GM12801 (cell line): ENCODE measurements around the gene EGF.

Experiments used
- TF ChIP-seq, protein P1 (sequence below): IDR thresholded peaks from one replicate; pipeline ENCODE4 v1.5.1; 2011; ENCODE audit warnings: control low read depth; ENCODE audit not compliant: insufficient read length; ENCODE audit errors: extremely low read depth

The EGF gene

DNA sequence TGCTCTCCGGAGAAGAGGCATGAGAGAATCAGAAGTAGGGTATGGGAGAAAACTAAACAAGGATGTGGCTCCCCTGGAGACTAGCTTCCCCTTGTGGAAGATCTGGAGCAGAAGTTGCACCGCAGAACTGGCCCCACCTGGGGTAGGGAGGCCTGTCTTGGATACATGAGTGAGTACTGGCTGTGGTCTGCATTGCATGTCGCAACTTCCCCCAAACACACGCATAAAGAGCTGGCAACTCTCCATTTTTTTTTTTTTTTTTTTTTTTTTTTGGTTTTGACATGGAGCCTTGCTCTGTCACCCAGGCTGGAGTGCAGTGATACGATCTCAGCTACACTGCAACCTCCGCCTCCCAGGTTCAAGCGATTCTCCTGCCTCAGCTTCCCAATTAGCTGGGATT is 119.9 kb downstream of the EGF start:
- TF ChIP-seq, protein P1, sequence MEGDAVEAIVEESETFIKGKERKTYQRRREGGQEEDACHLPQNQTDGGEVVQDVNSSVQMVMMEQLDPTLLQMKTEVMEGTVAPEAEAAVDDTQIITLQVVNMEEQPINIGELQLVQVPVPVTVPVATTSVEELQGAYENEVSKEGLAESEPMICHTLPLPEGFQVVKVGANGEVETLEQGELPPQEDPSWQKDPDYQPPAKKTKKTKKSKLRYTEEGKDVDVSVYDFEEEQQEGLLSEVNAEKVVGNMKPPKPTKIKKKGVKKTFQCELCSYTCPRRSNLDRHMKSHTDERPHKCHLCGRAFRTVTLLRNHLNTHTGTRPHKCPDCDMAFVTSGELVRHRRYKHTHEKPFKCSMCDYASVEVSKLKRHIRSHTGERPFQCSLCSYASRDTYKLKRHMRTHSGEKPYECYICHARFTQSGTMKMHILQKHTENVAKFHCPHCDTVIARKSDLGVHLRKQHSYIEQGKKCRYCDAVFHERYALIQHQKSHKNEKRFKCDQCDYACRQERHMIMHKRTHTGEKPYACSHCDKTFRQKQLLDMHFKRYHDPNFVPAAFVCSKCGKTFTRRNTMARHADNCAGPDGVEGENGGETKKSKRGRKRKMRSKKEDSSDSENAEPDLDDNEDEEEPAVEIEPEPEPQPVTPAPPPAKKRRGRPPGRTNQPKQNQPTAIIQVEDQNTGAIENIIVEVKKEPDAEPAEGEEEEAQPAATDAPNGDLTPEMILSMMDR: no peak

GRCh38 chr4:110033355-110034025 is 120.8 kb downstream of the EGF start:
- TF ChIP-seq, protein P1: no peak

DNA sequence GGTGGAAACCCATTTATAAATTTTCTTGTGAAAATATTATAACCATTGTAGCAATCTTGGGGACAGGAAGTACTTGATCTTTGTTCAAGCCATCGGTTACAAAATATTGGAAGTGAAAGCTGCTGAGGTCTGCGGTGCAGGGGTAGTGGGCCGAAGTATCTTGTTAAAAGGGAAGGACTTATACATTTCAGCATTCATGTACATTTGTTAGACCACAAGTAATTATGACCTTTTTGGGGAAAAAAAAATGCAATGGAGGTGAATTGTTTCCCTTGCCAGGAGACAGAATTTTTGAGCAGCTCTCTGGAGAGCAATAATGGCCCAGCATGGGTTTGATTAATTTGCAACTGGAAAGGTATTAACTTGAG is 121.3 kb downstream of the EGF start:
- TF ChIP-seq, protein P1: no peak

DNA sequence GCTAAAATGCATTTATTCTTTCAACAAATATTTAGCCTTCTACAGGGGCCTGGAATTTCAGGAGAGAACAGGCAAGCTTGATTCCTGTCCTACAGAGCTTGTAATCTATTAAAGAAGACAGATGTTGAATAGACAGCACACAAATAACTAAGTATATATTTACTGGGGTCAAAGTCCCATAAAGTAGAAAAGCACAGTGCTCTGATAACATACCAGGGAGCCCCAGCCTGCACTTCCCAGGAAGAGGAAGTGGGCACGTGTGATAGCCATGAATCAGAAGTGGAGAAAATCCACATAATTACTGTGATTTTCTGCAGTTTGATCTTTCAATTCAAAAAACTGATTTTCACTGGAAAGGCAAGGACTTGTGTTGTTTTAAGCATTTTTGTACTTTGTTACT is 129.1 kb downstream of the EGF start:
- TF ChIP-seq, protein P1: no peak

GRCh38 chr4:110042545-110043517 is 130.1 kb downstream of the EGF start:
- TF ChIP-seq, protein P1: no peak

DNA sequence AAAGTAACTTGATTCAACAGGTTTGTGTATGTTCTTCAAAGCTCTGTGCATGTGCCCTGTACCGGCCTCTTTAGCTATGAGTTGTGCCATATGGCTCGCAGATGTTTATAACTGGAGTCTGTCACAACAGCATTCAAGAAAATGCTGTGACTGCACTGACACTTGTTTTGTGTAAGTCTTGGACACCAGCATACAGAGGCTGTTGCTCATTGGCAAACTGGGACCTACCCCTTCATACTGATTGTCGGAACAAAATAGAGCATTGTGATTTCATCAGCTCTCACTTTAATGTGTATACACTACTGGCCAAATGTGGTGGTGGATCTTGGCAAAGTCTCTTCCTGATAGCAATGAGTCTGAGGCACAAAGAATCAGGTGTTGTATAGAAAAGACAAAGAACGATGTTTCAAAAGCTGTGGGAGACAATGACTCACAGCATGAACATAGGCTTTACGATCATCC is 133.9 kb downstream of the EGF start:
- TF ChIP-seq, protein P1: no peak
